HepG2 (cell line): ENCODE measurements around the gene CNR2. TPM values are rescaled to one million over a fixed set of nuclear protein-coding genes. Genes with fewer than 3 reads are reported as not detected.

ENCODE experiments used
- ATF7-NPFF ChIP-seq: sonication (generic); formaldehyde crosslinking; IDR thresholded peaks from 2 replicates; pipeline ENCODE4 v1.8.1; 2023; ENCODE audit warnings: mild to moderate bottlenecking, low read depth, missing genetic modification reagents, moderate library complexity
- BORCS8-MEF2B ChIP-seq: sonication (generic); formaldehyde crosslinking; IDR thresholded peaks from 2 replicates; pipeline ENCODE4 v1.8.0; 2022; ENCODE audit warnings: mild to moderate bottlenecking, missing genetic modification reagents
- ETV5 ChIP-seq: IDR thresholded peaks from 2 replicates; pipeline ENCODE4 v1.6.1; 2018; ENCODE audit warnings: missing biosample characterization, missing genetic modification reagents, inconsistent platforms, borderline replicate concordance
- GATA4 ChIP-seq: sonication (generic); IDR thresholded peaks from 2 replicates; pipeline ENCODE4 v1.6.1; 2016; ENCODE audit warnings: antibody characterized with exemption, low read depth, borderline replicate concordance
- GATAD1 ChIP-seq: IDR thresholded peaks from 2 replicates; pipeline ENCODE4 v1.6.1; 2016; ENCODE audit warnings: missing genetic modification reagents, missing compliant biosample characterization
- JARID2 ChIP-seq: sonication (generic); formaldehyde crosslinking; IDR thresholded peaks from 2 replicates; pipeline ENCODE4 v1.8.1; 2023; ENCODE audit warnings: missing genetic modification reagents, inconsistent platforms; ENCODE audit not compliant: insufficient replicate concordance
- KLF11 ChIP-seq: IDR thresholded peaks from 2 replicates; pipeline ENCODE4 v1.6.1; 2016; ENCODE audit warnings: missing compliant biosample characterization
- KLF9 ChIP-seq: IDR thresholded peaks from 2 replicates; pipeline ENCODE4 v1.6.1; 2016; ENCODE audit warnings: low read depth
- MAFK ChIP-seq, 2 experiments: IDR thresholded peaks in 1 of 2; conservative IDR thresholded peaks in 1 of 2; 2 replicates each; pipeline ENCODE4 v1.6.1; 2011; ENCODE audit warnings: improper control_type of control experiment in 2 of 2, low read length in 2 of 2
- REPIN1 ChIP-seq: sonication (generic); formaldehyde crosslinking; IDR thresholded peaks from 2 replicates; pipeline ENCODE4 v1.8.0; 2022; ENCODE audit warnings: missing genetic modification reagents, low read depth, mild to moderate bottlenecking, borderline replicate concordance
- ZBTB38 ChIP-seq: sonication (generic); formaldehyde crosslinking; IDR thresholded peaks from 2 replicates; pipeline ENCODE4 v1.5.1; 2020; ENCODE audit warnings: mild to moderate bottlenecking, missing genetic modification reagents
- ZNF598 ChIP-seq: sonication (generic); formaldehyde crosslinking; IDR thresholded peaks from 2 replicates; pipeline ENCODE4 v1.5.1; 2020; ENCODE audit warnings: mild to moderate bottlenecking, missing genetic modification reagents, borderline replicate concordance
- ZNF607 ChIP-seq: sonication (generic); formaldehyde crosslinking; IDR thresholded peaks from 2 replicates; pipeline ENCODE4 v1.5.1; 2020; ENCODE audit warnings: missing genetic modification reagents, mild to moderate bottlenecking, borderline replicate concordance
- ZNF615 ChIP-seq: sonication (generic); formaldehyde crosslinking; IDR thresholded peaks from 2 replicates; pipeline ENCODE4 v1.5.0; 2020; ENCODE audit warnings: mild to moderate bottlenecking, missing genetic modification reagents, borderline replicate concordance
- ZXDC ChIP-seq: sonication (generic); formaldehyde crosslinking; IDR thresholded peaks from 2 replicates; pipeline ENCODE4 v1.5.0; 2020; ENCODE audit warnings: mild to moderate bottlenecking, missing genetic modification reagents
- polyA plus RNA-seq, 8 experiments: library from polyadenylated mRNA; depleted of rRNA in 3 of 8; stranded (reverse) in 7 of 8; unstranded in 1 of 8; fragments of >200 nt; fragmentation: Illumina TruSeq in 4 of 8; extraction: Trizol in 4 of 8; gene quantifications; 2 replicates each; pipeline versions ENCODE4 v1.2.1 to v1.2.3, GENCODE V29; 2011 to 2016; ENCODE audit warnings: low read depth in 4 of 8, missing spikeins in 1 of 8, mixed read lengths in 1 of 8; ENCODE audit not compliant: insufficient read depth in 1 of 8
- total RNA-seq, 5 experiments: library from RNA; depleted of rRNA; stranded (reverse); fragments of >200 nt; fragmentation: Illumina TruSeq; extraction: Trizol; gene quantifications; 2 replicates each; pipeline ENCODE4 v1.2.3, GENCODE V29; 2016; ENCODE audit warnings: low read depth in 1 of 5
- TF ChIP-seq, protein P1 (sequence below): sonication (generic); formaldehyde crosslinking; IDR thresholded peaks from 2 replicates; pipeline ENCODE4 v1.5.0; 2020; ENCODE audit warnings: mild to moderate bottlenecking, missing genetic modification reagents, moderate library complexity
- TF ChIP-seq, protein P2 (sequence below): sonication (generic); formaldehyde crosslinking; conservative IDR thresholded peaks from 2 replicates; pipeline ENCODE4 v1.4.0; 2020; ENCODE audit warnings: mild to moderate bottlenecking, missing genetic modification reagents, moderate library complexity
- TF ChIP-seq, protein P3 (sequence below): sonication (generic); formaldehyde crosslinking; IDR thresholded peaks from 2 replicates; pipeline ENCODE4 v1.5.1; 2020; ENCODE audit warnings: missing genetic modification reagents, mild to moderate bottlenecking, borderline replicate concordance
- TF ChIP-seq, protein P4 (sequence below): sonication (generic); formaldehyde crosslinking; IDR thresholded peaks from 2 replicates; pipeline ENCODE4 v1.4.0; 2020; ENCODE audit warnings: low read depth, mild to moderate bottlenecking, missing genetic modification reagents

The CNR2 gene
- total and polyA plus RNA-seq, 2 of the 13 experiments (the other 11 are each of a cell fraction or from before 2014, with no cell fraction given): not detected

DNA sequence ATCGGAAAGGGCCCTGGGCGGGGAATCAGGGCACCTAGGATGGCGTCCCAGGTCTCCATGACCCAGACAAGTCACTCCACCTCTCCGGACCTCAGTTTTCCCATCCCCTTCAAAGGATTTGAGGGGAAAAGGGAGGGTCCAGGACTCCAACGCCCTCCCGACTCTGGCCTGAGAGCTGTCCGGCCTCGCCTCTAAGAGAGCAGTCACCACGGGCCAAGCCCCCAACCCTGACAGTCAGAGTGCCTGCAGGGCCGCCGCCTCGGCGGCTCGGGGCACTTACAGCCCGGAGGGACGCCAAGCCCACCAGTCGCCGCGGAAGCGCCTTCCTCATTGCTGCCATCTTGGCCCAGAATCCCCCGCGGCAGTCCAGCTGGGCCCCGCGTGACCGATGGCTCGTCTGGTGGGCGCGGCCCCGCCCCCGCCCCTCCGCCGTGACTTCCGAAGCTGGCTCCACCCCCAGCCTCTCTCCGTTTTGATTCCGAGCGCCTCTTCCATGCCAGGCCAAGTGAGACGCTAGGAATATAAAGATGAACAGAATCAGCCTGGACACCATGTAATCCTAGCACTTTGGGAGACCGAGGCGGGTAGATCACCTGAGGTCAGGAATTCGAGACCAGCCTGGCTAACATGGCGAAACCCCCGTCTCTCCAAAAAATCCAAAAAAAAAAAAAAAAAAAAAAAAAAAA is 87.9 kb downstream of the CNR2 start, which contains the start of gene HMGCL (continued):
- TF ChIP-seq ZNF607: peak; percentile 70
- TF ChIP-seq ATF7-NPFF (CRISPR knock-in tag): peak; percentile 80; the same call in 1 of the 2 replicates
- peak; percentile 67; the same call in 1 of the 2 replicates for TF ChIP-seq KLF11 (CRISPR knock-in tag)
- TF ChIP-seq, protein P1, sequence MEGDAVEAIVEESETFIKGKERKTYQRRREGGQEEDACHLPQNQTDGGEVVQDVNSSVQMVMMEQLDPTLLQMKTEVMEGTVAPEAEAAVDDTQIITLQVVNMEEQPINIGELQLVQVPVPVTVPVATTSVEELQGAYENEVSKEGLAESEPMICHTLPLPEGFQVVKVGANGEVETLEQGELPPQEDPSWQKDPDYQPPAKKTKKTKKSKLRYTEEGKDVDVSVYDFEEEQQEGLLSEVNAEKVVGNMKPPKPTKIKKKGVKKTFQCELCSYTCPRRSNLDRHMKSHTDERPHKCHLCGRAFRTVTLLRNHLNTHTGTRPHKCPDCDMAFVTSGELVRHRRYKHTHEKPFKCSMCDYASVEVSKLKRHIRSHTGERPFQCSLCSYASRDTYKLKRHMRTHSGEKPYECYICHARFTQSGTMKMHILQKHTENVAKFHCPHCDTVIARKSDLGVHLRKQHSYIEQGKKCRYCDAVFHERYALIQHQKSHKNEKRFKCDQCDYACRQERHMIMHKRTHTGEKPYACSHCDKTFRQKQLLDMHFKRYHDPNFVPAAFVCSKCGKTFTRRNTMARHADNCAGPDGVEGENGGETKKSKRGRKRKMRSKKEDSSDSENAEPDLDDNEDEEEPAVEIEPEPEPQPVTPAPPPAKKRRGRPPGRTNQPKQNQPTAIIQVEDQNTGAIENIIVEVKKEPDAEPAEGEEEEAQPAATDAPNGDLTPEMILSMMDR (CRISPR knock-in tag): peak; percentile 9; the same call in 1 of the 2 replicates
- peak; percentile 42; the same call in 1 of the 2 replicates for TF ChIP-seq REPIN1 (CRISPR knock-in tag)
- TF ChIP-seq GATAD1 (CRISPR knock-in tag): peak; percentile 96
- TF ChIP-seq, protein P2, sequence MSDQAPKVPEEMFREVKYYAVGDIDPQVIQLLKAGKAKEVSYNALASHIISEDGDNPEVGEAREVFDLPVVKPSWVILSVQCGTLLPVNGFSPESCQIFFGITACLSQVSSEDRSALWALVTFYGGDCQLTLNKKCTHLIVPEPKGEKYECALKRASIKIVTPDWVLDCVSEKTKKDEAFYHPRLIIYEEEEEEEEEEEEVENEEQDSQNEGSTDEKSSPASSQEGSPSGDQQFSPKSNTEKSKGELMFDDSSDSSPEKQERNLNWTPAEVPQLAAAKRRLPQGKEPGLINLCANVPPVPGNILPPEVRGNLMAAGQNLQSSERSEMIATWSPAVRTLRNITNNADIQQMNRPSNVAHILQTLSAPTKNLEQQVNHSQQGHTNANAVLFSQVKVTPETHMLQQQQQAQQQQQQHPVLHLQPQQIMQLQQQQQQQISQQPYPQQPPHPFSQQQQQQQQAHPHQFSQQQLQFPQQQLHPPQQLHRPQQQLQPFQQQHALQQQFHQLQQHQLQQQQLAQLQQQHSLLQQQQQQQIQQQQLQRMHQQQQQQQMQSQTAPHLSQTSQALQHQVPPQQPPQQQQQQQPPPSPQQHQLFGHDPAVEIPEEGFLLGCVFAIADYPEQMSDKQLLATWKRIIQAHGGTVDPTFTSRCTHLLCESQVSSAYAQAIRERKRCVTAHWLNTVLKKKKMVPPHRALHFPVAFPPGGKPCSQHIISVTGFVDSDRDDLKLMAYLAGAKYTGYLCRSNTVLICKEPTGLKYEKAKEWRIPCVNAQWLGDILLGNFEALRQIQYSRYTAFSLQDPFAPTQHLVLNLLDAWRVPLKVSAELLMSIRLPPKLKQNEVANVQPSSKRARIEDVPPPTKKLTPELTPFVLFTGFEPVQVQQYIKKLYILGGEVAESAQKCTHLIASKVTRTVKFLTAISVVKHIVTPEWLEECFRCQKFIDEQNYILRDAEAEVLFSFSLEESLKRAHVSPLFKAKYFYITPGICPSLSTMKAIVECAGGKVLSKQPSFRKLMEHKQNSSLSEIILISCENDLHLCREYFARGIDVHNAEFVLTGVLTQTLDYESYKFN (CRISPR knock-in tag): peak; percentile 57
- no peak for TF ChIP-seq ZBTB38 (CRISPR knock-in tag)
- TF ChIP-seq, protein P3, sequence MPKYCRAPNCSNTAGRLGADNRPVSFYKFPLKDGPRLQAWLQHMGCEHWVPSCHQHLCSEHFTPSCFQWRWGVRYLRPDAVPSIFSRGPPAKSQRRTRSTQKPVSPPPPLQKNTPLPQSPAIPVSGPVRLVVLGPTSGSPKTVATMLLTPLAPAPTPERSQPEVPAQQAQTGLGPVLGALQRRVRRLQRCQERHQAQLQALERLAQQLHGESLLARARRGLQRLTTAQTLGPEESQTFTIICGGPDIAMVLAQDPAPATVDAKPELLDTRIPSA (CRISPR knock-in tag): no peak
- no peak for TF ChIP-seq KLF9 (CRISPR knock-in tag)
- peak; percentile 61; the same call in 1 of the 2 replicates for TF ChIP-seq ETV5 (CRISPR knock-in tag)
- TF ChIP-seq ZNF615 (CRISPR knock-in tag): no peak
- TF ChIP-seq BORCS8-MEF2B: peak; percentile 87
- no peak for TF ChIP-seq ZXDC (CRISPR knock-in tag)
- TF ChIP-seq JARID2: peak; percentile 54
- TF ChIP-seq, protein P4, sequence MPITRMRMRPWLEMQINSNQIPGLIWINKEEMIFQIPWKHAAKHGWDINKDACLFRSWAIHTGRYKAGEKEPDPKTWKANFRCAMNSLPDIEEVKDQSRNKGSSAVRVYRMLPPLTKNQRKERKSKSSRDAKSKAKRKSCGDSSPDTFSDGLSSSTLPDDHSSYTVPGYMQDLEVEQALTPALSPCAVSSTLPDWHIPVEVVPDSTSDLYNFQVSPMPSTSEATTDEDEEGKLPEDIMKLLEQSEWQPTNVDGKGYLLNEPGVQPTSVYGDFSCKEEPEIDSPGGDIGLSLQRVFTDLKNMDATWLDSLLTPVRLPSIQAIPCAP (CRISPR knock-in tag): peak; percentile 89; the same call in 1 of the 2 replicates
- TF ChIP-seq ZNF598 (CRISPR knock-in tag): peak; percentile 81; the same call in 1 of the 2 replicates
- no peak for TF ChIP-seq MAFK (conservative IDR thresholded peaks at IDR 0.05 in 1 of 2, IDR thresholded peaks at IDR 0.05 in 1 of 2; ENCODE audit: low read length in 2 of 2)
- no peak; the same call in 1 of the 2 replicates for TF ChIP-seq GATA4
